Erythroblast (primary cell): ENCODE data around the gene AZGP1.

ENCODE experiments used
- GATA1 ChIP-seq: IDR thresholded peaks from 2 replicates; pipeline ENCODE4 v1.6.1; 2011; ENCODE audit warnings: low read depth, mild to moderate bottlenecking, control low read depth, low read length, moderate library complexity
- POLR2A ChIP-seq: IDR thresholded peaks from 2 replicates; pipeline ENCODE4 v1.6.1; 2011; ENCODE audit warnings: mild to moderate bottlenecking, low read length

DNA sequence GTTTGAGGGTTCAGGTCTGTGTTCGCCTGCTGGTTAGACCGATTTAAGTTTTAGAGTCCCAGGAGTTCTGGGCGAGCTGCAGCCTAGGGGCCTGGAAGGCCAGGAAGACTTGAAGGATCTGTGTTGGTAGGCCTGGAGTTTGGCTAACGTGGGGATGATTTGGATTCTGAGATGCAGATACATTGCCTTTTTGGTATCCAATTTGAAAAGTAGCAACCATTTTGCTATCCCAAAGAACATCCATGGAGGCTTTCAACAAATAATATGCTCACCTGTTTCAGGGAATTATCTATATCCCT is 56.1 kb downstream of the AZGP1 start:
- TF ChIP-seq POLR2A (peak; percentile 3), GATA1 (no peak)
